Stimulated activated naive B cell treated with anti-CD40 and anti-IgM and Interleukin-4, amounts not matched to agents 10 μg/mL and 1 μg/mL and 100 μg/mL, for 72 hours (primary cell): ENCODE results near the gene RIOK1.
A peak's percentile ranks its signal among the peaks of the same experiment; 100 is the strongest.

Experiments
- ATAC-seq, 2 donors: fragments of 150-1000 bp; cut with Tn5 transposase; replicated peaks; 2 replicates each; pipeline ENCODE4 v1.10.0; 2021; ENCODE audit warnings: moderate library complexity in 1 of 2
- DNase-seq: peaks from one replicate; pipeline ENCODE4 v3.0.0; 2021
- H3K27ac Mint-ChIP-seq: one replicate; pipeline ENCODE4 v1.8.0; 2022; ENCODE audit warnings: mild to moderate bottlenecking, mixed read lengths
- H3K27me3 Mint-ChIP-seq, 2 donors: one replicate each; pipeline ENCODE4 v1.8.0; 2022; ENCODE audit warnings: mixed read lengths in 2 of 2
- H3K36me3 Mint-ChIP-seq, 2 donors: one replicate each; pipeline ENCODE4 v1.8.0; 2022; ENCODE audit warnings: mixed read lengths in 2 of 2, mild to moderate bottlenecking in 1 of 2
- H3K4me1 Mint-ChIP-seq, 2 donors: one replicate each; pipeline ENCODE4 v1.8.0; 2022; ENCODE audit warnings: mixed read lengths in 2 of 2, mild to moderate bottlenecking in 1 of 2
- H3K4me3 Mint-ChIP-seq, 2 donors: one replicate each; pipeline ENCODE4 v1.8.0; 2022; ENCODE audit warnings: mild to moderate bottlenecking in 2 of 2, mixed read lengths in 2 of 2, moderate library complexity in 1 of 2
- H3K9me3 Mint-ChIP-seq, 2 donors: one replicate each; pipeline ENCODE4 v1.8.0; 2022; ENCODE audit warnings: mixed read lengths in 2 of 2, mild to moderate bottlenecking in 1 of 2

Gene RIOK1

DNA sequence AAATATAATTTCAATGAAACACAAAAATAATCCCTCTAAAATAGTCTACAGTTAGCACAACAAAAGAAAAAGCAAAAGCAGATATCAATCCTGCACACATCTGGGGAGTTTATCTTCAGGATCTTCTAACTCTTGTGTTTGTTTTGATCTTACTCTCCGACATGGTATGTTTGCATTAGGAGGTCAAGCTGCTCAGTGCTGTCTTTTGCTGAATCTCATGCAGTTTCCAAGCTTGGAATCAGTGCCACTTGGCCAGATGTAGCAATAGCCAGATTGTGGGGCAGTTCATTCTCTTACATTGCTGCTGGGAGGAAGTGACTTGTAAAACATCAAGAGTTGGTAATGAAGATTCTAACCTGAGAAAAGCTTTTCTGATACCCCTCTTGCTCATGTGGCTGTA, 29.5 kb downstream of the RIOK1 start:
- H3K4me1 Mint-ChIP-seq, result peaks cover 0 to 3% of the 10 kb centered on the region in 2 donors
- no peak overlapping the region for H3K4me3 Mint-ChIP-seq
- no peaks in the 10 kb centered on the region for H3K9me3 Mint-ChIP-seq
- DNase-seq (no peak), ATAC-seq (no peak)
- H3K36me3 Mint-ChIP-seq, result peaks cover 43 to 65% of the 10 kb centered on the region in 2 donors
- H3K27me3 Mint-ChIP-seq, result no peaks in the 10 kb centered on the region
- peak overlapping the region; percentile 81 for H3K27ac Mint-ChIP-seq

DNA sequence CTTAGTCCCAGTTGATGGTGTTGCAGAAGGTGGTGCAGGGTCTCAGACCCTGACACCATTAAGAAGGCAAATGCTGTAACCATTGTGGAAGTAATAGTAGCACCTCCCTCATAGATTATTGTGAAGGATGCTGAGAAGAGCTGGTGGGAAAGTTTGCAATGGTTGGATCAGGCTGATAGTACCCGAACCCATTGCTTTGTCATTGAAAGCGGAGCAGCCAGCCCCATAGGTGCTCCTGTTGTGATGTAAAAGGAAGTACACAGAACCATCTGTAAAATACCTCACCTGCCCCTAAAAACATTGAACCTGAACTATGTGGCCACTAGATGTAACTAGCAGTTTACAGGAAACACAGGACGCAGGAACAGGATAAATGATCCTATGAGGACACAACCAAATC, 31.5 kb downstream of the RIOK1 start:
- H3K27me3 Mint-ChIP-seq, result no peaks in the 10 kb centered on the region
- no peak for ATAC-seq
- no peak overlapping the region for H3K4me3 Mint-ChIP-seq
- H3K9me3 Mint-ChIP-seq, result no peaks in the 10 kb centered on the region
- DNase-seq, result no peak
- H3K4me1 Mint-ChIP-seq, result peaks cover 0 to 3% of the 10 kb centered on the region in 2 donors
- peaks cover 33 to 48% of the 10 kb centered on the region in 2 donors for H3K36me3 Mint-ChIP-seq
- H3K27ac Mint-ChIP-seq, result no peak overlapping the region

- Mint-ChIP-seq H3K36me3 (peaks cover 17 to 31% of the 10 kb centered on the region in 2 donors), H3K27ac (no peak overlapping the region), H3K4me3 (no peak overlapping the region), H3K27me3 (no peaks in the 10 kb centered on the region), H3K4me1 (no peaks in the 10 kb centered on the region), H3K9me3 (no peaks in the 10 kb centered on the region)
- DNase-seq (no peak), ATAC-seq (no peak)
Measured at GRCh38 chr6:7424058-7424457, 34.5 kb downstream of the RIOK1 start.

- no peak overlapping the region for H3K27ac Mint-ChIP-seq
- no peaks in the 10 kb centered on the region for H3K9me3 Mint-ChIP-seq
- ATAC-seq, result peak in 1 of 2 donors; percentile 45
- H3K4me1 Mint-ChIP-seq, result no peaks in the 10 kb centered on the region
- H3K27me3 Mint-ChIP-seq, result no peaks in the 10 kb centered on the region
- H3K36me3 Mint-ChIP-seq, result peaks cover 10 to 20% of the 10 kb centered on the region in 2 donors
- no peak for DNase-seq
- H3K4me3 Mint-ChIP-seq, result no peak overlapping the region
Measured at GRCh38 chr6:7424967-7425807, 35.6 kb downstream of the RIOK1 start.

DNA sequence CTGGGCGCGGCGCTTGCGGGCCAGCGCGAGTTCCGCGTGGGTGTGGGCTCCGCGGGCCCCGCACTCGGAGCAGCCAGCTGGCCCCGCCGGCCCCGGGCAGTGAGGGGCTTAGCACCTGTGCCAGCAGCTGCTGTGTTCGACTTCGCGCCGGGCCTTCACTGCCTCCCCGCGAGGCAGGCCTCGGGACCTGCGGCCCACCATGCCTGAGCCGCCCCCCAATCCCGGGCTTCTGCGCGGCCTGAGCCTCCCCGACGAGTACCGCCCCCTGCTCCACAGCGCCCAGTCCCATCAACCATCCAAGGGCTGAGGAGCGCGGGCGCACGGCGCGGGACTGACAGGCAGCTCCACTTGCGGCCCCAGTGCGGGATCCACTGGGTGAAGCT, 36.2 kb downstream of the RIOK1 start:
- H3K27ac Mint-ChIP-seq, result no peak overlapping the region
- peaks cover 0 to 4% of the 10 kb centered on the region in 2 donors for H3K4me1 Mint-ChIP-seq
- peaks cover 10 to 13% of the 10 kb centered on the region in 2 donors for H3K36me3 Mint-ChIP-seq
- H3K27me3 Mint-ChIP-seq, result no peaks in the 10 kb centered on the region
- ATAC-seq (no peak), DNase-seq (no peak)
- no peak overlapping the region for H3K4me3 Mint-ChIP-seq
- no peaks in the 10 kb centered on the region for H3K9me3 Mint-ChIP-seq

DNA sequence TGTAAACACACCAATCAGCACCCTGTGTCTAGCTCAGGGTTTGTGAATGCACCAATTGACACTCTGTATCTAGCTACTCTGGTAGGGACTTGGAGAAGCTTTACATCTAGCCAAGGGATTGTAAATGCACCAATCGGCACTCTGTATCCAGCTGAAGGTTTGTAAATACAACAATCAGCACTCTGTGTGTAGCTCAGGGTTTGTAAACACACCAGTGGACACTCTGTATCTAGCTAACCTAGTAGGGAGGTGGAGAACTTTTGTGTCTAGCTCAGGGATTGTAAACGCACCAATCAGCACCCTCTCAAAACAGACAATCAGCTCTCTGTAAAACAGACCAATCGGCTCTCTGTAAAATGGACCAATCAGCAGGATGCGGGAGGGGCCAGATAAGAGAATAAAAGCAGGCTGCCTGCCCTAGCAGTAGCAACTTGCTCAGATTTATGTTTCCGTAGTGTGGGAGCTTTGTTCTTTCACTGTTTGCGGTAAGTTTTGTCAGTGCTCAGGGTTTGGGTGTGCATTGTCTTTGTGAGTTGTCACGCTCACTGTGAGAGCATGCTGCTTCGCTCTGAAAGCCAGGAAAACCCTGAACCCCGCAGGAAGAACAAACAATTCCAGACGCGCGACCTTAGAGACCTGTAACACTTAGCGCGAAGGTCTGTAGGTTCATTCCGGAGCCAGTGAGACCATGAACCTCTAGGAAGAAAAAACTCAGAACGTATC, 37.0 kb downstream of the RIOK1 start:
- Mint-ChIP-seq H3K36me3 (peaks cover 5 to 7% of the 10 kb centered on the region in 2 donors), H3K4me1 (peaks cover 5 to 12% of the 10 kb centered on the region in 2 donors), H3K27ac (no peak overlapping the region), H3K9me3 (no peaks in the 10 kb centered on the region), H3K4me3 (no peak overlapping the region), H3K27me3 (no peaks in the 10 kb centered on the region)
- DNase-seq, result no peak
- ATAC-seq, result no peak

DNA sequence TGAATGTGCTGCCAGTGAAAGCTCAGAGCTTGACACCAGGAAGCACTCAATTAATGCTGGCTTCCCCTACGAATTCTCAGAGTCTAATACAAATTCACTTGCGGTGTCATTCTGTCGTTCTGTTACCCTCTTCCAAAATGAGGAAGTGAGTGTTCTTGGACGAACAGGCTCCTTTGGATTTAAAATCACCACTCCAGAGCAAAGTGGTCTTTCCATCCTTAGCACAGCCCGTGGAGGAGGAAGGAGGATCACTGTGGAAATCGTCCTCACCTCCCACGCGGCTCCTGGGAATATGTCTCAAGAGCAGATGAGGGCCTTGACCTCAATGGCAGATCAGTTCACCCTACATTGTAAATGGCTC, 41.7 kb downstream of the RIOK1 start:
- H3K36me3 Mint-ChIP-seq, result peaks cover 0 to 10% of the 10 kb centered on the region in 2 donors

DNA sequence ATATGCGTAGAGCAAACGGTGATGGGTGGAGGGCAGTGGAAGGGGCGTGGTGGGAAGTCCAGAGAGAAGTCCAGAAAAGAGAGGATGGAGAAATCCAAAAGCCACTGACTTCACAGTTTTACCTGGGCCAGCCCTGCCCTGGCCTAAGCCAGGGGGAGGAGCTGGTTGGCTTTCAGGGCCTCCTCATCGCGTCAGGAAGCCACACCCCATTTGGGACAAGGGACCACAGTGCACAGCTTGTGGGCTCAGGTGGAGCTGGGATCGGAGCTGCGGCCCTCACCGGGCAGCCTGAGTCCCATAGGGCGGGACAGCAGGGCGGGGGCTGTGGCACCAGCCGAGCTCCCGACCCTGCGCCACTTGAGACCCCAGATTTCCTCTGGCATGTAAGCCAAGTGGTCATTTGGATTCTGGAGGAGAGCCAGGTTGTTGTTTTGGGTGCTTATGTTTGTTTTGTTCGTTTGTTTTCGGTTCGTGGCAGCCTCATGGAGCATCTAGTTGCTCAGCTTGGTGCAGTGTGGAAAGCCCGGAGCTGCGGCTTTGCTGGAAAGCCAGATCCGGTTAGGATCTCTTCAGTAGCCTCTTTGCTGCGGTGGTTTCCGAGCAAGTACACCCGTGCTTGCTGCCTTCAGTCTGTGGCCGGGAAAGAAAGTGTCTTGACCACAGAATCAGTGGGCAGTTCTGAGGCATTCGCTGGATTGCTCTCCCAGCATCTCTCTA, 42.2 kb downstream of the RIOK1 start:
- peaks cover 0 to 6% of the 10 kb centered on the region in 2 donors for H3K27me3 Mint-ChIP-seq
- ATAC-seq (no peak), DNase-seq (no peak)
- H3K9me3 Mint-ChIP-seq, result peaks cover 3 to 11% of the 10 kb centered on the region in 2 donors
- H3K36me3 Mint-ChIP-seq, result peaks cover 0 to 10% of the 10 kb centered on the region in 2 donors
- peaks cover 5 to 13% of the 10 kb centered on the region in 2 donors for H3K4me1 Mint-ChIP-seq
- peak overlapping the region in 1 of 2 donors; percentile 48 for H3K4me3 Mint-ChIP-seq
- no peak overlapping the region for H3K27ac Mint-ChIP-seq

More for the DNA sequence above, 41.7 kb downstream of the RIOK1 start:
- Mint-ChIP-seq H3K27me3 (peaks cover 0 to 6% of the 10 kb centered on the region in 2 donors), H3K9me3 (peaks cover 3 to 11% of the 10 kb centered on the region in 2 donors), H3K4me3 (peak overlapping the region in 1 of 2 donors; percentile 48), H3K27ac (no peak overlapping the region), H3K4me1 (peaks cover 5 to 13% of the 10 kb centered on the region in 2 donors)
- no peak for DNase-seq
- ATAC-seq, result peak; percentile 23 to 52

DNA sequence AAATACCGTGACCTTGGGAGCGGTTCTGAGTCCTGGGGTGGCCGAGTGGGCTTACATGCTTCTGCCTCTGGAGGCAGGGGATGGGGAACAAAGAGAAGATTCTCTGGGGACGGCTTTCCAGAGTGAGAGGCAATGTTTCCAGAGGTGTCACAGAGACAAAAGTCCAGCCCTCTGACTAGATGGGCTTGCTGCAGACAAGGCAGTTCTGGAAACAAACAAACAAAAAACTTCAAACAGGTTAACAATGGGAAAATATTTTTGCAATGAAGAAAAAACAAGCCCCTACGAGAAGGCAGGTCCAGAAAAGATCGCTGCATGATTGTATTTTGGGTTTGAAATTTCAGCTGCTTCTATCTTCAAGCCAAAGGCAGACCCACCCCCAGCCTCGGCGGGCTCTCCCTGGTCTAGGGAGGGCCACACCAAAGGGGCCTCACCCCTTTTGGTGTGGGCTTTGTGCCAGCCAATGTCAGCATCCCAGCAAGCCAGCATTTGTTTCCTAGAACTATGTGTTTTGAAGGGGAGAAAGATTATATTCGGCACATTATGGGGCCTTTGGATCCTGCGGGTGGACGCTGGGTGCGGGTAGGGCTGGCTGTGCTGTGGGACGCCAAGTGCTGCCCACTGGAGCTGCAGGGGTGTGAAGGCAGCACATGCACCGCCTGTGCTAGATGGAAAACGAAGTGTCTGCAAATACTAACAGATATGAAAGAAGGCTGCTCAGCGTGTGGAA, 42.9 kb downstream of the RIOK1 start:
- H3K9me3 Mint-ChIP-seq, result peaks cover 3 to 11% of the 10 kb centered on the region in 2 donors
- peaks cover 5 to 20% of the 10 kb centered on the region in 2 donors for H3K4me1 Mint-ChIP-seq
- H3K27ac Mint-ChIP-seq, result no peak overlapping the region
- no peak overlapping the region for H3K4me3 Mint-ChIP-seq
- peaks cover 0 to 10% of the 10 kb centered on the region in 2 donors for H3K36me3 Mint-ChIP-seq
- ATAC-seq (no peak), DNase-seq (no peak)
- H3K27me3 Mint-ChIP-seq, result peaks cover 0 to 6% of the 10 kb centered on the region in 2 donors

DNA sequence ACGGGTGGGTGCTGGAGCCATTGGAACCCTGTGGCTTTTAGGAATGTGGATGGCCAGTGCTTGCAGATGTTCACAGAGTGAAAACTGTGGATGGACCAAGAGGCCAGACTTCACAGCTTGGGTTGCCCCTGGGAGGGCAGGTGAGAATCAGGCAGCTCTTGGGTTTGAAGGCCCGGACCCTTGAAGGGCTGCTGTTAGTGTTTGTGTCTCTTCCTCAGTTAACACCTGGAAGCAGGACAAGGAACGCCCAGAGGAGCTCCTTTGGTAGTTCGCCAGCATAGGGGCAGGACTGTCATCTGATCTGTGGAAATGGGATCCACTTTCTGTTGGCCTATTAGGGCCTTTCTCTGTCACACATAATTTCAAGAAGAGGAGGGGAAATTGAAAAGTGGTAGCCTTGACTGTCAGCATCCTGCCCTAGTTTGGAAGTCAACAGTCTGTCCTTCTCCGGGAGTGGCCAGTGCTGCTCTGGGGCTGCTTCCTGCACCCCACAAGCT, 43.6 kb downstream of the RIOK1 start:
- DNase-seq, result no peak
- Mint-ChIP-seq H3K9me3 (peaks cover 3 to 11% of the 10 kb centered on the region in 2 donors), H3K27ac (no peak overlapping the region), H3K4me1 (peaks cover 5 to 23% of the 10 kb centered on the region in 2 donors), H3K4me3 (no peak overlapping the region), H3K27me3 (peaks cover 0 to 6% of the 10 kb centered on the region in 2 donors), H3K36me3 (peaks cover 0 to 10% of the 10 kb centered on the region in 2 donors)
- ATAC-seq, result no peak

- ATAC-seq (no peak), DNase-seq (no peak)
- peaks cover 11 to 36% of the 10 kb centered on the region in 2 donors for H3K4me1 Mint-ChIP-seq
Measured at GRCh38 chr6:7434672-7435071, 45.1 kb downstream of the RIOK1 start.

GRCh38 chr6:7438011-7438410, 48.4 kb downstream of the RIOK1 start:
- DNase-seq (no peak), ATAC-seq (no peak)
- Mint-ChIP-seq H3K9me3 (peaks cover 8 to 11% of the 10 kb centered on the region in 2 donors), H3K27me3 (peaks cover 0 to 9% of the 10 kb centered on the region in 2 donors), H3K4me1 (peaks cover 11 to 37% of the 10 kb centered on the region in 2 donors), H3K27ac (no peak overlapping the region), H3K4me3 (no peak overlapping the region), H3K36me3 (peaks cover 5 to 10% of the 10 kb centered on the region in 2 donors)

More at GRCh38 chr6:7434672-7435071, 45.1 kb downstream of the RIOK1 start:
- H3K27me3 Mint-ChIP-seq, result peaks cover 0 to 6% of the 10 kb centered on the region in 2 donors
- peaks cover 0 to 10% of the 10 kb centered on the region in 2 donors for H3K36me3 Mint-ChIP-seq
- peaks cover 3 to 11% of the 10 kb centered on the region in 2 donors for H3K9me3 Mint-ChIP-seq
- H3K27ac Mint-ChIP-seq, result no peak overlapping the region
- no peak overlapping the region for H3K4me3 Mint-ChIP-seq

GRCh38 chr6:7439228-7439627, 49.6 kb downstream of the RIOK1 start:
- DNase-seq (no peak), ATAC-seq (peak; percentile 71 to 86)
- Mint-ChIP-seq H3K9me3 (peaks cover 8 to 11% of the 10 kb centered on the region in 2 donors), H3K36me3 (peaks cover 5 to 10% of the 10 kb centered on the region in 2 donors), H3K4me1 (peaks cover 11 to 37% of the 10 kb centered on the region in 2 donors), H3K27me3 (peaks cover 0 to 9% of the 10 kb centered on the region in 2 donors), H3K27ac (no peak overlapping the region), H3K4me3 (peak overlapping the region in 1 of 2 donors; percentile 67)
